Gastrocnemius medialis (tissue), 4 donors: Measurements from ENCODE around the gene SLX9.

Experiments used
- POLR2A ChIP-seq, 2 donors: fragments of 450-650 bp; IDR thresholded peaks; one replicate each; pipeline ENCODE4 v1.6.1; 2017; ENCODE audit warnings: antibody characterized with exemption in 2 of 2, mild to moderate bottlenecking in 2 of 2, moderate library complexity in 2 of 2
- TF ChIP-seq, protein P1 (sequence below), 5 experiments: fragments of 450-650 bp in 3 of 5; fragments of 200-600 bp in 2 of 5; sonication (generic) in 2 of 5; IDR thresholded peaks in 4 of 5; conservative IDR thresholded peaks in 1 of 5; 1 replicate in 4 of 5; 2 replicates in 1 of 5; pipeline ENCODE4 v1.5.1; 2016 to 2019; ENCODE audit warnings: antibody characterized with exemption in 5 of 5, mild to moderate bottlenecking in 3 of 5, moderate library complexity in 3 of 5

DNA sequence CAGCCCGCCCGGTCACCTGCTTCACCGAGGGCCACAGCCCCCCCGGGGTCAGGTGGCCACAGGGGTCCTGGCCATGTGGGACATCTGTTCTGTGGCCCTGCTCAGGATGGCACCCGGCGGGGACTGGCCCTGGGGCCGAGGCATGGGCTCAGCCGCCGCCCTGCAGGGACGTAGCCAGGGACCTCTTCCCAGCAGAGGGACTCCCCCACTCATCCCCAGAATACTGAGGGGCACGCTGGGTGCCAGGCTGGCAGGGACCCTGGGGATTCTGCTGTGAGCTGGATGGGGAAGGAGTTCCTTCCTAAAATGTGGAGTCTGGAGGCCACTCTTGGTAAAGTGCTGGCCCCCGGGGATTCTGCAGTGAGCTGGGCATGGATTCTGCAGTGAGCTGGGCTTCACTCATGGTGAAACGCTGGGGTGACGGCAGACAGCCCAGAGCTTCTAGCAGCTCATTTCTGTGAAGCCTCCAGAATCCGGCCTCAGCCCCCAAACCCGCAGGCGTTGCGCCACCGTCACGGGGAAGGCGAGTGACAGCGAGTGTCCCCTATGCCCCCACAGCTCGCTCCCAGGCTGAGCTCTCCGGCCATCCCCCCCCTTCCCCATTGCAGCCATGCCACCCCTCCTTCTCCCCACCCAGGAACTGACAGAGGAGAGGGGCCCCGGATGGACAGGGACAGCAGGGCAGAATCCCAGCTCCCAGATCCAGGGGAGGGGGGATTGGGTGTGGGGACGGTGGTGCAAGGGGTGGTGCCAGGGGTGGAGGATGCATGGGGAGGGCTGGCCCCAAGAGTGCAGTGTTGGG, 20.5 kb upstream of the SLX9 start:
- TF ChIP-seq, protein P1, sequence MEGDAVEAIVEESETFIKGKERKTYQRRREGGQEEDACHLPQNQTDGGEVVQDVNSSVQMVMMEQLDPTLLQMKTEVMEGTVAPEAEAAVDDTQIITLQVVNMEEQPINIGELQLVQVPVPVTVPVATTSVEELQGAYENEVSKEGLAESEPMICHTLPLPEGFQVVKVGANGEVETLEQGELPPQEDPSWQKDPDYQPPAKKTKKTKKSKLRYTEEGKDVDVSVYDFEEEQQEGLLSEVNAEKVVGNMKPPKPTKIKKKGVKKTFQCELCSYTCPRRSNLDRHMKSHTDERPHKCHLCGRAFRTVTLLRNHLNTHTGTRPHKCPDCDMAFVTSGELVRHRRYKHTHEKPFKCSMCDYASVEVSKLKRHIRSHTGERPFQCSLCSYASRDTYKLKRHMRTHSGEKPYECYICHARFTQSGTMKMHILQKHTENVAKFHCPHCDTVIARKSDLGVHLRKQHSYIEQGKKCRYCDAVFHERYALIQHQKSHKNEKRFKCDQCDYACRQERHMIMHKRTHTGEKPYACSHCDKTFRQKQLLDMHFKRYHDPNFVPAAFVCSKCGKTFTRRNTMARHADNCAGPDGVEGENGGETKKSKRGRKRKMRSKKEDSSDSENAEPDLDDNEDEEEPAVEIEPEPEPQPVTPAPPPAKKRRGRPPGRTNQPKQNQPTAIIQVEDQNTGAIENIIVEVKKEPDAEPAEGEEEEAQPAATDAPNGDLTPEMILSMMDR (IDR thresholded peaks at IDR 0.05 in 4 of 5, conservative IDR thresholded peaks at IDR 0.05 in 1 of 5): no peak
- no peak for TF ChIP-seq POLR2A (IDR thresholded peaks at IDR 0.05)
